Muscle of arm (tissue), 12 donors: ENCODE measurements around the gene CD247. TPM values are rescaled to one million over a fixed set of nuclear protein-coding genes. Genes with fewer than 3 reads are reported as not detected.

Experiments
- DNase-seq: peaks from one replicate; pipeline ENCODE4 v3.0.0-alpha.2; 2013
- polyA plus RNA-seq, 12 donors: library from polyadenylated mRNA; unstranded; fragments of 120-200 nt; gene quantifications; one replicate each; pipeline ENCODE4 v1.2.1, GENCODE V29; 2013; ENCODE audit not compliant: insufficient read length in 12 of 12

The CD247 gene
- polyA plus RNA-seq, 12 donors: 0.28 to 3.4 (median 0.50) TPM; not detected in 2

DNA sequence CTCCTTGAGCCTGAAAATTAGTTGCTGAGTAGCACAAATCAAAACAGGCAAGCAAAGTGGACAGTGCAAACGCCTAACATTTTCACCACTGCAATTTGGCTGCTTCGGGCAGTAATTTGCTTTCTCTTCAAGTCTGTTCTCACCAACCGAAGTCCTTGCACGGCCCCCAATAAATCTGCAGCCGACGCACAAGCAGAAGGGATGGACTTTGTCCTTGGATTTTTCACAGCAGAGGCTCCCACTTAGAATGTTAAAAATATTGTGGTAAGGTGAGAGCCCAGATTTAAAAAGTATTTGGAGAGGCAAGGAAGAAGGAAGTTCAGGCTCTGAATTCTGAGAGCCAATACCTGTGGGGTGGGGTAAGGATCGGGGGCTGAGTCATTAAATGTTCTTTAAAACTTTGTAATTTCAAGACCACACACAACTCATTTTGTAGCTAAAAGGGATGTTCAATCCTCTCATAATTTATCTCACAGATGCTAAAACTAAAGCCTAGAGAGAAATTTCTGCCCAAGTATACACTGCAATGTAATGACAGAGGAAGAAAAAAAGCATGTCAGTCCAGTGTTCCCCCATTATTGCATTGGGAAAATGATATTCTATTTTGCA lies 6.2 kb downstream of the CD247 start:
- DNase-seq: no peak

DNA sequence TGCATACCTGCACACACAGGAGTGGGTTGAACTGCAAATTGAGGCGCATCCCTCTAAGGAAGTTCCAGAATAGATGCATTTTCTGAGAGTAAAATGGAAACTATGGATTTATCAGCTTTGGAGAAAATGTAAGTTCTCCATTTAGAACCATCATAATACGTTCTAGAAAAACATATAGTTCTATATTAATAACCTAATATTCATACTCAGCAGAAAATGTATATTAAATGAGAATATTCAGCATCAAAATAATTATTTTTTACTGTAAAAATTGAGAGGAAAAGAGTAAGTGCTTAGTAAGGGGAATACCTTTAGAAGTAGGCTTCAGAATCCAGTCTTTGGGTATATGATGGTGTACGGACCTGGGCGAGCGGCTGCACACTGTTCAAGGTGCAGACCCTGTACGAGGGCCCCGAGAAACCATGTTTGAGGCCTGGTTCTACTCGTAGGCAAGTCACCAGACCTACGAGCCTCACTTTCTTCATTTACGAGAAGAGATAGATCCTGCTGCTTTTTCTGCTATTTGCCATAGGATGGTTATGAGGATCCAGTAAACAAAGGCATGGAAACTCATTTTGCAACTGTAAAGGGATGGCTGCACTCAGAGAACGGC lies 6.8 kb downstream of the CD247 start:
- DNase-seq: no peak

GRCh38 chr1:167510881-167511280 lies 7.4 kb downstream of the CD247 start:
- no peak for DNase-seq

DNA sequence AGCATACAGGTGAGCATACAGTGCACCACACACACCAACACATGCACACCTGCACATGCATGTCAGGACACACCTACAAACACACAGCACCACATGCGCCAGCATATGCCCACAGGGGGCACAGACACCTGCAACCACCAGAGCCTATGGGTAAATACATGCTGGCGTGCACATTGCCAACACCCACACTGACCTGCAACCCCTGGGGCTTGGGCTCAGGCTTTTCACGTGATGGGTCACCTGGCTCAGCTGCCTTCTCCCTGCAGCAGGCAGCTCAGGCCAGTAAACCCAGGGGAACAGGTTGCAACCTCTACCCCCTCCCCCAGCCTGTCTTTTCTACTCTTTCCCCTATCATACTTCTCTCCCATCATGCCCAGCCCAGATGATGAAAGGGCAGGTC lies 8.1 kb downstream of the CD247 start:
- no peak for DNase-seq

DNA sequence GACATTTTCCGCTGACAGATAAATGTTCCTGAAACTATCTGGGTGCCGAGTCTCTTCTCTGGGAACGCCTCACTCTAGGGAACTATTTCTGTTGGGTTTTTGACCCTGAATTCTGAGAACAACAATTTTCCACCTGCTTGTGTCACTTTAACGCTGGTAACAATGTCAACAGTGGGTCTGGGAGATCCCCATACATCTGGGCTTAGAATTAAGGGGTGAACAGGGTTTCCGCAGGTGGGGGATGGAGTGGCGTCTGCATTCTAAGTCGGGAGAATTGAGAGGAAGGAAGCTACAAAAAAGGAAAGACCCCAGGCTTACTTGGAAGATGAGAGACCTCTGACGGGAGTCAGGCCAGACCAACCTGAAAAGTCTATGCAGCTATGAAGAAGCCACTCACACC lies 8.7 kb downstream of the CD247 start:
- no peak for DNase-seq

- DNase-seq: no peak
Observed at GRCh38 chr1:167507719-167508118, 10.6 kb downstream of the CD247 start.

GRCh38 chr1:167504467-167504827 lies 13.9 kb downstream of the CD247 start:
- DNase-seq: no peak

DNA sequence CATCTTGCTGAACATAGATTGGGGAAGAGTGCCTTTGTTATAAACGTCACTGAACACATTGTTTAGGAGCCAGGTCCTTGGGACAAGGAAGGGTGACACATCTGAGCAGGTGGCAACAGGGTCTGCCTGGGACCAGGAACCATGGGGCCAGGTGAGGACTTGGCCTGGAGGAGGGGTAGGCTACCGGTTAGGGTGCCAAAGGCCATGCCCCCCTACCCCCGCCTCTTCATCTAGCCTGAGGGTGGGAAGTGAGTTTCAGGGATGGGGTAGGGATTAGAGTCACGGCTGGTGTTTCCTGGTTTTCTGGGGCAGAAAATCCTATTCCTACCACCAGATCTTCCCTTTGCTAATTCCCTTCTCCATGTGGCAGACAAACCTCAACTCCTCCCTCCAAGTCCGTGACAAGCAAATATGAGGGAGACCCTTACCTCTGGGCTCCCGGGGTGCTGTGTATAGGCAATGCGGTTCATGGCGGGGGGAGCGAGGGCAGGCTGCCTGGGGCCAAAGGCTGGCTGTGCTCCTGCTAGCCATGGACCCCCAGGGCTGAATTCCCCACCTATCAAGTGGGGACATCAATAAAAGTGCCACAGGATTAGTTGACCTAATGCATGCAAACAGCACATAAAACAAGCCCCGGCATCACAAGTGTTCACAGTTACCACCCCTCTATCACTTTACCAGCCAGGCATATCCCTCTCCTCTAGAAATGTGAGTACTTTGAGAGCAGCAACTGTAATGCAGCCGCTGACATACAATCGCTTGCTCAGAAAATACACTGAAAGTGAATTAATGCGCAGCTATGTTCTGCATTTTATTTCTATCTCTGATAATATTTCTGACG lies 14.5 kb downstream of the CD247 start:
- DNase-seq: no peak

GRCh38 chr1:167502719-167503462 lies 15.4 kb downstream of the CD247 start:
- DNase-seq: no peak

GRCh38 chr1:167502192-167502551 lies 16.2 kb downstream of the CD247 start:
- DNase-seq: no peak

GRCh38 chr1:167501515-167502191 lies 16.7 kb downstream of the CD247 start:
- DNase-seq: no peak

GRCh38 chr1:167500283-167500860 lies 18.0 kb downstream of the CD247 start:
- no peak for DNase-seq

DNA sequence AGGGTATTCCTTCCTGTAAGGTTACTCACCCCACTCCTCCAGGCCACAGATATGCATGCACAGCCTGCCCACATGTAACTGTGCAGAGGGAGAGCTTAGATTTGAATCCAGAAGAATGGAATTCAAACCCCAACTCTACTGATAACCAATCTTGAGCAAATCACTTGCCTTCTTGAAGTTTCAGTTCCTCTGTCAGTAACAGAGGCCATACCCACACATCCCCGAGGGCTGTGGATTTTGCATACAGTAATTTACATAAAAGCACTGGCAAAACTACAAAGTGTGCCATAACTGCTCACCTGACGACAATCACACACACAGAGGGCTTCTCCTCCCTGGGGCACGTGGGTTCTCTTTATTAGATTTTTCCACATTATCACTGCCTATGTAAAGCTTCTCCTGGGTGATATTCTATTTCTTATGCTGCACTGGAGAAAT lies 18.6 kb downstream of the CD247 start:
- no peak for DNase-seq

DNA sequence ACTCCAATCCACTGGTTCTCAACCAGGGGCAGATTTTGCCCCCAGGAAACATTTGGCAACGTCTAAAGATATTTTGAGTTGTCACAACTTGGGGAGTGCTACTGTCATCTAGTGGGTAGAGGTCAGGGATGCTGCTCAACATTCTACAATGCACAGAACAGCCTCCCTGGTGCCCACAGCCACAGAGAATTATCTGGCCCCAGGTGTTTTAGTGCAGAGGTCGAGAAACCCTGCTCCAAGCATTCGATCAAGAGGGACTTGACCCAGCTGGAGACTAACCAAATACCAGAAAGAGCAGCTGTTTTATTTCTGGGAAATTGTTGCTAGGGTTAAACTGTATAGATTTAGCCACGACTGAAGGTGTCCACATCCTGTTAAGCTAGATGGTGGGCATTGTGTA lies 19.2 kb downstream of the CD247 start:
- no peak for DNase-seq

DNA sequence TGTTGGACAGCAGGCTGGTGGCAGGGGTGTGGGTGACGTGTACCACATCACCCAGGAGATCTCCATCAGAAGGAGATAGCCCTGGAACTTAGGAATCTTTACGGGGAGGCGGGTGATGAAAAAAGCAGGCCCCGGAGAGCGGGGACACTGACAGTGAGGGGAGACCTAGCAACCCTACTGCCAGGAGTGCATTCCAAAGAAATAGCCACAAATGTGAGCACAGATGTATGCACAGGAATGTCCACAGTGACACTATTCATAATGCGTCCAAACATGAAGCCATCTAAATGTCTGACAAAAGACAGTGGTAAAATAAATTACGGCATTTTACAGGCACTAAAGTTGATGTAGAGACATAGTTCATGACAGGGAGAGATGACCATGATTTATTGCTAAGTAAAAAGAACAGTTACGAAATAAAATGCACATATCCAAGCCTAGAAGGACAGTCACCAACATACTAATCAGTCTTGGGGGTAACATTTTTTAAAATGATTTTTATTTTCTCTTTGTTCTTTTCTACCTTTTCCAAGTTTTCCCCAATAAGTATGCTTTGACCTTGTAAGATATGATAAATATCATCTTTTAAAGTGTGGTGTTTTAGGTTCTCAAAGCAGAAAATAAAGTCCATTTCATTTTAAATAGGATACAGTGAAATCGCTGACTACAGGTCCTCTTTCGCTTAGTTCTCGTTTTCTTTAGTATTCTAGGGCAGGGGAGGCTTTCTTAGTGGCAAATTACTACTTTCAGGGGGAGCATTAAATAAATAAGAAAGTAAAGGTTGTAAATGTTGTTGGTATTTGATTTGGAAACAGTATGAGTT lies 21.3 kb downstream of the CD247 start:
- DNase-seq: no peak

DNA sequence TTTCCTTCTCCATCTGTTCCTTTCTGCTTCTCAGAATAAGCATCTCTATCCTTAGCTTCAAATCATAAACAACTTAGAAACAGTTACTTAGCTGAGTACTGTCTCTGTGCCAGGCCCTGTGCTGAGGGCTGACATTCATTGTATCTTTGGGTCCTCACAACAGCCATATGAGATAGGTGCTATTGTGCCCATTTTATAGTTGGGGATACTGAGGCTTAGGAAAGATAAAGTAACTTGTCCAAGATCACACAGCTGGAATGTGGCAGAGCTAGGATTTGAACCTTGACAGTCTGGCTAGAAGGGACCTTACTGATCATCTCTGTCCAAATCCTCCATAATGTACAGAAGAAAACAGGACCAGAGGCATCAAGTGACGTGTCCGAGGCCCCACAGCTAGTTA lies 25.0 kb downstream of the CD247 start:
- DNase-seq: no peak

DNA sequence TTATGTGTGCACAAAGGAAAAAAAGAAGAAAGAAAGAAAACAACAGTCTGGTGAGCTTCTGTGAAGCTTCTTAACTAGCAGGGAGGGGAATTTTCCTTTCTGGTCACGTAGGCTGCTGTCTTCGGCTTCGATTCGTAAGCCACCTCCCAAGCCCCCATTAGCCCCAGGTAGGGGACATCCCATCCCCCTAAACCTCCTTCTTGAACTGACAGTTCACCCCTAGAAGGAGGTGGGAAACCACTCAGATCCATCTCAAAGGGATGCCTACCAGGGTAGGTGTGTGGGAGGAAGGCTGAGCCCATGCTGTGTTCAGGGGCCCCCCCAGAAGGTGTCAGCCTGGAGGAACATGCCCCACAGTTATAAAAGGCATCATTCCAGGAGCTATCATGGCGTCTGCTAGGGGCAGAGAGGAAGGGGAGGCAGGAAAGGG lies 25.8 kb downstream of the CD247 start:
- no peak for DNase-seq

GRCh38 chr1:167491586-167492461 lies 26.5 kb downstream of the CD247 start:
- DNase-seq: no peak

GRCh38 chr1:167490765-167491164 lies 27.6 kb downstream of the CD247 start:
- no peak for DNase-seq
